ENCODE results near the gene FSD1.
"Not testable (repeated sequence)": the region's sequence is repeated elsewhere in the genome, so short reads cannot be mapped to it uniquely, and the experiment has no call there.

FSD1 gene

DNA sequence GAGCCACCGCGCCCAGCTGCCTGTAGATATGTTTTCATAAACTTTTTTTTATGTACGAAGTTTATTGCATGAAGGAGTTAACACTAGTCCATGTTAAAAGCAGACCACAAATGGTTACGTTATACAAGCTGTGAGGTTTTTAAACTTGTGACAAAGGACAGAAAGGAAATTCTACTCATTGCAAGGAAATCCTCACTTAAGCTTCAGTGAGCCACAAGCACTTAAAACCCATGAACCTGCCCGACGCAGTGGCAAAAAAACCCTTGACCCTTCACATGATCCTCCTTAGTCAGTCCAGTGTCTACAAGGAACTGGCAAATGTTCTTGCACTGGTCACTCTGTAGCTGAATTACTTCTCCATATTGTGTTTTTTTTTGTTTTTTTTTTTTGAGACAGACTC lies 43.1 kb downstream of the FSD1 start:
- peaks cover 12% of the 10 kb centered on the region for H3K4me1 ChIP-seq (ENCODE audit: control insufficient read depth, insufficient read depth, low read length)
- H3K9ac ChIP-seq (ENCODE audit: low read length in 2 of 2): no peak overlapping the region
- H3K27ac ChIP-seq (ENCODE audit: low read length): no peak overlapping the region
- H3K27me3 ChIP-seq (ENCODE audit: control insufficient read depth in 1 of 2, insufficient read depth in 2 of 2, low read length in 2 of 2): no peaks in the 10 kb centered on the region
- no peaks in the 10 kb centered on the region for H3K9me3 ChIP-seq (ENCODE audit: control insufficient read depth in 2 of 2, low read length in 2 of 2)
- H3K4me3 ChIP-seq (ENCODE audit: low read length in 2 of 2): no peak overlapping the region
- peaks cover 0 to 7% of the 10 kb centered on the region in 2 donors for H3K36me3 ChIP-seq (ENCODE audit: control insufficient read depth in 2 of 2, insufficient read depth in 2 of 2, low read length in 2 of 2)

DNA sequence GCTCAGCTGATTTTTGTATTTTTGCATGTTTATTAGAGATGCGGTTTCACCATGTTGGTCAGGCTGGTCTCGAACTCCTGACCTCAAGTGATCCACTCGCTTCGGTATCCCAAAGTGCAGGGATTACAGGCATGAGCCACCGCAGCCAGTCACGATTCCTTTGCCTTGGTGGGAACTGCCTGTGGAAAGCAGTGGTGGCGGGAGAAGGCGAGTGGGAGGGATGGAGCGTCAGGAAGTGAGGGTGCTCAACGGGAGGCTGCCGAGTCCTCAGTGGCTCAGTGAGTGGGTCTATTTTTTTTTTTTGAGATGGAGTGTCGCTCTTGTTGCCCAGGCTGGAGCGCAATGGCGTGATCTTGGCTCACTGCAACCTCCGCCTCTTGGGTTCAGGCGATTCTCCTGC lies 44.8 kb downstream of the FSD1 start:
- H3K27me3 ChIP-seq (ENCODE audit: control insufficient read depth in 1 of 2, insufficient read depth in 2 of 2, low read length in 2 of 2); H3K9me3 ChIP-seq (ENCODE audit: control insufficient read depth in 2 of 2, low read length in 2 of 2); H3K36me3 ChIP-seq (ENCODE audit: control insufficient read depth in 2 of 2, insufficient read depth in 2 of 2, low read length in 2 of 2); H3K4me1 ChIP-seq (ENCODE audit: control insufficient read depth, insufficient read depth, low read length); H3K27ac ChIP-seq (ENCODE audit: low read length); H3K4me3 ChIP-seq (ENCODE audit: low read length in 2 of 2); H3K9ac ChIP-seq (ENCODE audit: low read length in 2 of 2): not testable (repeated sequence)

DNA sequence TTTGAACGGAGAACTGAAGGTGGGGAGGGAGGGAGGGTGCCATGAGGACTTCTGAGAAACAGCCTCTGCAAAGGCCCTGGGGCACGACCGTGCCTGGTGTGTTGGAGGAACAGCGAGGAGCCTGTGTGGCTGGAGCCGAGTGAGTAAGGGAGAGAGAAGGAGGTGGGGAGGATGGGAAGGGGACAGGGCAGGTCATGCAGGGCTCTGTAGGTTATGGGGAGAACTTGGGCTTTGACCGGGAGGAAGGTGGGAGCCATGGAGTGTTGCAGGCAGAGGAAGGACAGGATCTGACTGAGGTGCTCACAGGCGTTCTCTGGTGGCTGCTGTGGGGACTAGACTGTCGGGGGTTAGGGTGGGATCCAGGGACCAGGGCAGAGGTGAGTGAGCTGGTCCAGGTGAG lies 45.7 kb downstream of the FSD1 start:
- peaks cover 0 to 7% of the 10 kb centered on the region in 2 donors for H3K36me3 ChIP-seq (ENCODE audit: control insufficient read depth in 2 of 2, insufficient read depth in 2 of 2, low read length in 2 of 2)
- H3K4me1 ChIP-seq (ENCODE audit: control insufficient read depth, insufficient read depth, low read length): no peaks in the 10 kb centered on the region
- H3K27me3 ChIP-seq (ENCODE audit: control insufficient read depth in 1 of 2, insufficient read depth in 2 of 2, low read length in 2 of 2): no peaks in the 10 kb centered on the region
- no peaks in the 10 kb centered on the region for H3K9me3 ChIP-seq (ENCODE audit: control insufficient read depth in 2 of 2, low read length in 2 of 2)
- no peak overlapping the region for H3K9ac ChIP-seq (ENCODE audit: low read length in 2 of 2)
- no peak overlapping the region for H3K4me3 ChIP-seq (ENCODE audit: low read length in 2 of 2)
- H3K27ac ChIP-seq (ENCODE audit: low read length): no peak overlapping the region

DNA sequence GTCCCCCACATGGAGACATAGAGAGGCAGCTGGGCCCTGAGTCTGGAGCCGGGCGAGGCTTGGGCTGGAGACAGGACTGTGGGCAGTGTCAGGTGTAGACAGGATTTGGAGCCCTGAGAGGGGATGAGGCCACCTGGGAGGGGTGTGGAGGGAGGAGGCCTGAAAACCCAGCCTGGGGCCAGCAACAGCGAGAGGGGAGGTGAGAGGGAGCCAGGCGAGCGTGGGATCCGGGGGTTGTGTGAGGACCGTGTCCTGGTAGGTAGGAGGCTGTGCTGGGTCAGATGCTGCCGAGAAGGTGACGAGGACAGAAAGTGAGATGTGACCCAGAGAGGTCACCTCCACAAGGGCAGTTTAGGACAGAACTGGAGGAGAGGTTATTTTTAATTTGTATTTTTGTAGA lies 46.3 kb downstream of the FSD1 start:
- Histone ChIP-seq H3K36me3 (ENCODE audit: control insufficient read depth in 2 of 2, insufficient read depth in 2 of 2, low read length in 2 of 2) (peaks cover 0 to 7% of the 10 kb centered on the region in 2 donors), H3K27me3 (ENCODE audit: control insufficient read depth in 1 of 2, insufficient read depth in 2 of 2, low read length in 2 of 2) (no peaks in the 10 kb centered on the region), H3K9ac (ENCODE audit: low read length in 2 of 2) (no peak overlapping the region), H3K4me1 (ENCODE audit: control insufficient read depth, insufficient read depth, low read length) (no peaks in the 10 kb centered on the region), H3K9me3 (ENCODE audit: control insufficient read depth in 2 of 2, low read length in 2 of 2) (no peaks in the 10 kb centered on the region), H3K27ac (ENCODE audit: low read length) (no peak overlapping the region), H3K4me3 (ENCODE audit: low read length in 2 of 2) (no peak overlapping the region)

DNA sequence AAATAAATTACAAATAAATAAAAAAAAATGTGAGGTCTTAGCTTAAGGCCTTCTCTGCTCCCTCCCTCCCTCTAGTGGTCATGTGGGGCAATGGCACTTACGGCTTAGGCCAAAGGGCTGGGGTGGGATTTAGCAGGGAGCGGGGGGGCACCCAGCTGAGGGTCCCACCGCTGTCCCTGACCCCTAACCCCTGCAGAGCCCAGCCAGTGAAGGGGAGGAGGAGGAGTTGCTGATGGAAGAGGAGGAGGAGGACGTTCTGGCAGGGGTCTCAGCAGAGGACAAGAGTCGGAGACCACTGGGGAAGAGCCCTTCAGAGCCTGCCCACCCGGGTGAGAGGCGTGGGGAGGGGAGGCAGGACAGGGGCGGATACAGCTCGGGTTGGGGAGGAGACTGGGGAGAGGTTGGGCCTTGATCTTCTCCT lies 48.3 kb downstream of the FSD1 start:
- Histone ChIP-seq H3K27me3 (ENCODE audit: control insufficient read depth in 1 of 2, insufficient read depth in 2 of 2, low read length in 2 of 2) (no peaks in the 10 kb centered on the region), H3K36me3 (ENCODE audit: control insufficient read depth in 2 of 2, insufficient read depth in 2 of 2, low read length in 2 of 2) (peaks cover 0 to 5% of the 10 kb centered on the region in 2 donors), H3K9me3 (ENCODE audit: control insufficient read depth in 2 of 2, low read length in 2 of 2) (no peaks in the 10 kb centered on the region), H3K9ac (ENCODE audit: low read length in 2 of 2) (no peak overlapping the region), H3K4me1 (ENCODE audit: control insufficient read depth, insufficient read depth, low read length) (no peaks in the 10 kb centered on the region), H3K4me3 (ENCODE audit: low read length in 2 of 2) (no peak overlapping the region), H3K27ac (ENCODE audit: low read length) (no peak overlapping the region)

DNA sequence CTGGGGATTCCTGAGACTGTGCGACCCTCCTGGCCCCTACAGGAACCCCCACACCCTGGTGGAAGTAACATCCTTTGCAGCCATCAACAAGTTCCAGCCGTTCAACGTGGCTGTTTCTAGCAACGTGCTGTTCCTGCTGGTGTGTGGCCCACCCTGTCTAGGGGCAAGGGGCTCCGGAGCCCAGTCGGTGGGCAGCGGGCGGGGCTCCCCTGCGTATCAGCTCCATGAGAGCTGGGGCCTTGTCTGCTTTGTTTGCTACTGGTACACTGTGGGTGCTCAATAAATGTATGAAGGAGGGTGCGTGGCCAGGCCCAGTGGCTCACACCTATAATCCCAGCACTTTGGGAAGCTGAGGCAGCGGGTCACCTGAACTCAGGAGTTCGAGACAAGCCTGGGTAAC lies 49.9 kb downstream of the FSD1 start:
- H3K27ac ChIP-seq (ENCODE audit: low read length): no peak overlapping the region
- H3K4me1 ChIP-seq (ENCODE audit: control insufficient read depth, insufficient read depth, low read length): peaks cover under 1% of the 10 kb centered on the region
- H3K9ac ChIP-seq (ENCODE audit: low read length in 2 of 2): no peak overlapping the region
- no peaks in the 10 kb centered on the region for H3K9me3 ChIP-seq (ENCODE audit: control insufficient read depth in 2 of 2, low read length in 2 of 2)
- no peak overlapping the region for H3K4me3 ChIP-seq (ENCODE audit: low read length in 2 of 2)
- H3K27me3 ChIP-seq (ENCODE audit: control insufficient read depth in 1 of 2, insufficient read depth in 2 of 2, low read length in 2 of 2): no peaks in the 10 kb centered on the region
- H3K36me3 ChIP-seq (ENCODE audit: control insufficient read depth in 2 of 2, insufficient read depth in 2 of 2, low read length in 2 of 2): peaks cover 0 to 10% of the 10 kb centered on the region in 2 donors

DNA sequence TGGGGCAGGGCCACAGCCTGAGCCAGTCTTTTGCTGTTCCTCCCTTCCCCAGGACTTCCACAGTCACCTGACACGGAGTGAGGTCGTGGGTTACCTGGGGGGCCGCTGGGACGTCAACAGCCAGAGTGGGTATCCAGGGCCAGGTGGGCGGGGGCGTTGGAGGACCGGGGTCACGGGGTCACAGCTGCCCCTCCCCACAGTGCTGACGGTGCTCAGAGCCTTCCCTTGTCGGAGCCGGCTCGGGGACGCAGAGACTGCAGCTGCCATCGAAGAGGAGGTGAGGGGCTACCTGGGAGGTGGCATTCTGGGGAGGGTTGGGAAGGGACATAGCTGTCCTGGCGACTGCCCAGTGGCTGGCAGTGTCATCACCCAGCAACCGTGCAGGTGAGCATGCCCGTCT lies 50.5 kb downstream of the FSD1 start:
- Histone ChIP-seq H3K4me1 (ENCODE audit: control insufficient read depth, insufficient read depth, low read length) (peaks cover 3% of the 10 kb centered on the region), H3K36me3 (ENCODE audit: control insufficient read depth in 2 of 2, insufficient read depth in 2 of 2, low read length in 2 of 2) (peaks cover 0 to 11% of the 10 kb centered on the region in 2 donors), H3K9me3 (ENCODE audit: control insufficient read depth in 2 of 2, low read length in 2 of 2) (no peaks in the 10 kb centered on the region), H3K9ac (ENCODE audit: low read length in 2 of 2) (no peak overlapping the region), H3K4me3 (ENCODE audit: low read length in 2 of 2) (no peak overlapping the region), H3K27me3 (ENCODE audit: control insufficient read depth in 1 of 2, insufficient read depth in 2 of 2, low read length in 2 of 2) (no peaks in the 10 kb centered on the region), H3K27ac (ENCODE audit: low read length) (no peak overlapping the region)

DNA sequence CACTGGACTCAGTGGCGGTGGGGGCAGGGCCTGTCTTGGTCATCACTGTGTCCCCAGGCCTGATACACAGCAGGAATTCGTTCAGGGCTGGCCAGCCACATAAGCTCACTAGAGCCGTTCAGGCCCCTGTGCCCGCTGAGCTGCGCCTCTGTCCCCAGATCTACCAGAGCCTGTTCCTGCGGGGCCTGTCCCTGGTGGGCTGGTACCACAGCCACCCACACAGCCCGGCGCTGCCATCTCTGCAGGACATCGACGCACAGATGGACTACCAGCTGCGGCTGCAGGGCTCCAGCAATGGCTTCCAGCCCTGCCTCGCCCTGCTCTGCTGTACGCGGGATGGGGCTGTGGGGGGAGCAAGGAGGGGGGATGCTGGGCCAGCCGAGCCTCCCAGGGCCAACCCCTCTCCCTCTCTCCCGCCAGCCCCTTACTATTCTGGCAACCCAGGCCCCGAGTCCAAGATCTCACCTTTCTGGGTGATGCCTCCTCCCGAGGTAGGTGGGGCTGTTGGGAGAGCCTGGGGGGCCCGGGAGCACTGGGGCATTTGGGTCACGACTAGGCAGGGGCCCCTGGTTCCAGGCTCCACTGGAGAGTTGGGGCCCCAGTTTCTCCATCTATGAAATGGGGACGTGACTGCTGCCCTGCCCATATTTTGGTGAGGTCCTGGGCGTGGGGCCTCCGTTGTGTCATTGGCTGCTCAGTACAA lies 52.8 kb downstream of the FSD1 start:
- H3K4me3 ChIP-seq (ENCODE audit: low read length in 2 of 2): no peak overlapping the region
- H3K9ac ChIP-seq (ENCODE audit: low read length in 2 of 2): no peak overlapping the region
- H3K27ac ChIP-seq (ENCODE audit: low read length): no peak overlapping the region
- peaks cover 11% of the 10 kb centered on the region for H3K4me1 ChIP-seq (ENCODE audit: control insufficient read depth, insufficient read depth, low read length)
- no peaks in the 10 kb centered on the region for H3K9me3 ChIP-seq (ENCODE audit: control insufficient read depth in 2 of 2, low read length in 2 of 2)
- peaks cover 0 to 15% of the 10 kb centered on the region in 2 donors for H3K36me3 ChIP-seq (ENCODE audit: control insufficient read depth in 2 of 2, insufficient read depth in 2 of 2, low read length in 2 of 2)
- no peaks in the 10 kb centered on the region for H3K27me3 ChIP-seq (ENCODE audit: control insufficient read depth in 1 of 2, insufficient read depth in 2 of 2, low read length in 2 of 2)

DNA sequence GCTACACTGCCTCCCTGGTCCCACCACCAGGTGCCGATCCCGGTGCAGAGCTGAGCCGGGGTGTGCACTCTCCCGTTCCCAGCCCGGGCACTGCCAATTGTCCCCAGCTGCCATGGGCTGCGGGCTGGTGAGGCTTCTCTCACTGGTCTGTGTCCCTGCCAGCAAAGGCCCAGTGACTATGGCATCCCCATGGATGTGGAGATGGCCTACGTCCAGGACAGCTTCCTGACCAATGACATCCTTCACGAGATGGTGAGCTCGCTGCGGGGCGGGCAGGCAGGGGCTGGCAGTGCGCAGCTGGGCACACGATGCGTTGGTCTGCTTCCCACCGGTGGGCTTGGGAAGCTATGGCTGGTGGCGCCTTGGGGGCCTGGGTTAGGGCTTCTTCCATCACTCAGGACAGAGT lies 53.5 kb downstream of the FSD1 start:
- Histone ChIP-seq H3K27ac (ENCODE audit: low read length) (no peak overlapping the region), H3K36me3 (ENCODE audit: control insufficient read depth in 2 of 2, insufficient read depth in 2 of 2, low read length in 2 of 2) (peaks cover 0 to 15% of the 10 kb centered on the region in 2 donors), H3K9ac (ENCODE audit: low read length in 2 of 2) (no peak overlapping the region), H3K27me3 (ENCODE audit: control insufficient read depth in 1 of 2, insufficient read depth in 2 of 2, low read length in 2 of 2) (no peaks in the 10 kb centered on the region), H3K4me1 (ENCODE audit: control insufficient read depth, insufficient read depth, low read length) (peaks cover 11% of the 10 kb centered on the region), H3K9me3 (ENCODE audit: control insufficient read depth in 2 of 2, low read length in 2 of 2) (no peaks in the 10 kb centered on the region), H3K4me3 (ENCODE audit: low read length in 2 of 2) (no peak overlapping the region)

DNA sequence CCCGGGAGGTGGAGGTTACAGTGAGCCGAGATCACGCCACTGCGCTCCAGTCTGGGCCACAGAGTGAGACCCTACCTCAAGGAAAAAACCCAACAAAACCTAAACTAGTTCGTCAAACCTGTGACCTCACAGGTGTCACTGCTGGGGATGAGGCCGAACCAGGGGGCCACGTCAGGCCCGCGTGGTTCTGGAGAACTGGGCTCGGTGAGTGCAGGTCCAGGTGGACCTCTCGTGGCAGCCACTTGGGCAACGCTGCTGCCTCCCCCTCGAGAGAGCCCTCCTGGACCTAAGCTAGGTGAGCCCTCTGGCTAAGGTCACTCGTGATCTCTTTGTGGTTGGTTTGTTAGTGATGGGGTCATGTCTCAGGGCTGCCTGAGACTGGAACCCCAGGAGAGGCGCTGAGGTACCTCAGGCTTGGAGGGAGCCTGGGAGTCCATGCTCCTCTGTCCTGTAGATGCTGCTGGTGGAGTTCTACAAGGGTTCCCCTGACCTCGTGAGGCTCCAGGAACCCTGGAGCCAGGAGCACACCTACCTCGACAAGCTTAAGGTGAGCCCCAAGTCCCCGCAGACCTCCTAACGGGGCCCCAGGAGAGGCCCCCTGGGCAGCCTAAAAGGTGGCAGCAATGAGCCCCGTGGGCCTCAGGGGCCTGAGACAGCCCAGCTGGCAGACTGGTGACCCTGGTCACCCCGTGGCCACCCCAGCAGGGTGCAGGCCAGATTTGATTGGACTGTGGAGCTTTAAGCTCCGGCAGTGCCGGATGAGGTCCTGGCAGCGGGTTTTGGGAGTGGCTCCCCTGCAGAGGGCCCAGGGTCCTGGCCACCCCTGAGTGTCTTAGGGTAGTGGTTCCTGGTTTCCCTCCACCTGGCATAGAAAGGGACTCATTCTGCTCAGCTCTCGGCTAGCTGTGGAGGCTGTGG lies 54.6 kb downstream of the FSD1 start:
- Histone ChIP-seq H3K27ac (ENCODE audit: low read length) (no peak overlapping the region), H3K9me3 (ENCODE audit: control insufficient read depth in 2 of 2, low read length in 2 of 2) (no peaks in the 10 kb centered on the region), H3K4me3 (ENCODE audit: low read length in 2 of 2) (no peak overlapping the region), H3K4me1 (ENCODE audit: control insufficient read depth, insufficient read depth, low read length) (peaks cover 13% of the 10 kb centered on the region), H3K9ac (ENCODE audit: low read length in 2 of 2) (no peak overlapping the region), H3K27me3 (ENCODE audit: control insufficient read depth in 1 of 2, insufficient read depth in 2 of 2, low read length in 2 of 2) (no peaks in the 10 kb centered on the region), H3K36me3 (ENCODE audit: control insufficient read depth in 2 of 2, insufficient read depth in 2 of 2, low read length in 2 of 2) (peaks cover 4 to 20% of the 10 kb centered on the region in 2 donors)

DNA sequence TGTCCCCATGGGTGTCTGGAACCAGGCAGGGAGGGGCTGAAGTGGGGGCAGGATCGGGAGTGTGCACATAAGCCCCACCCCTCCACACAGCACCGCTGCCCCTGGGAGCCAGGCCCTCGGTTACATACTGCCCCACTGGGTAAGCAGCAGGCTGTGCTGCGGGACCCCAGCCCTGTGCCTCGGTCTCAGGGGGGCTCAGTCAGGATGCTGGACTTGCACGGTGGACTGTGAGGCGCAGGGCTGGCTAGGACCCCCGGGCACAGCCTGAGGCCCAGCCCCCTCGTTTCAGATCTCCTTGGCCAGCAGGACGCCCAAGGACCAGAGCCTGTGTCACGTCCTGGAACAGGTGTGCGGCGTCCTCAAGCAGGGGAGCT lies 55.2 kb downstream of the FSD1 start:
- H3K36me3 ChIP-seq (ENCODE audit: control insufficient read depth in 2 of 2, insufficient read depth in 2 of 2, low read length in 2 of 2): peaks cover 5 to 22% of the 10 kb centered on the region in 2 donors
- no peak overlapping the region for H3K27ac ChIP-seq (ENCODE audit: low read length)

More for the DNA sequence above, 55.2 kb downstream of the FSD1 start:
- Histone ChIP-seq H3K4me1 (ENCODE audit: control insufficient read depth, insufficient read depth, low read length) (peaks cover 13% of the 10 kb centered on the region), H3K27me3 (ENCODE audit: control insufficient read depth in 1 of 2, insufficient read depth in 2 of 2, low read length in 2 of 2) (no peaks in the 10 kb centered on the region), H3K9ac (ENCODE audit: low read length in 2 of 2) (no peak overlapping the region), H3K9me3 (ENCODE audit: control insufficient read depth in 2 of 2, low read length in 2 of 2) (no peaks in the 10 kb centered on the region), H3K4me3 (ENCODE audit: low read length in 2 of 2) (no peak overlapping the region)
